ENCODE results near the gene GFPT1.
"Not testable (repeated sequence)": the region's sequence is repeated elsewhere in the genome, so short reads cannot be mapped to it uniquely, and the experiment has no call there.

Gene GFPT1

GRCh38 chr2:69382547-69382946 is 4.5 kb downstream of the GFPT1 start:
- no peak for DNase-seq

GRCh38 chr2:69381337-69381737 is 5.7 kb downstream of the GFPT1 start:
- no peak for DNase-seq

- no peak for DNase-seq
These were observed 6.7 kb downstream of the GFPT1 start for GRCh38 chr2:69380072-69380917.

GRCh38 chr2:69376403-69376802 is 10.6 kb downstream of the GFPT1 start:
- no peak for DNase-seq

GRCh38 chr2:69375494-69376353 is 11.3 kb downstream of the GFPT1 start:
- no peak for DNase-seq

- DNase-seq: no peak
These were observed 14.3 kb downstream of the GFPT1 start for GRCh38 chr2:69372767-69373166.

GRCh38 chr2:69369802-69370201 is 17.2 kb downstream of the GFPT1 start:
- no peak for DNase-seq

GRCh38 chr2:69368588-69368987 is 18.4 kb downstream of the GFPT1 start:
- no peak for DNase-seq

GRCh38 chr2:69359371-69359770 is 27.7 kb downstream of the GFPT1 start:
- DNase-seq: no peak

GRCh38 chr2:69358914-69359313 is 28.1 kb downstream of the GFPT1 start:
- DNase-seq: no peak

GRCh38 chr2:69356471-69356870 is 30.6 kb downstream of the GFPT1 start:
- no peak for DNase-seq

- DNase-seq: not testable (repeated sequence)
These were observed 32.1 kb downstream of the GFPT1 start for GRCh38 chr2:69354976-69355375.

GRCh38 chr2:69353360-69353759 is 33.7 kb downstream of the GFPT1 start:
- DNase-seq: no peak

GRCh38 chr2:69348781-69349180 is 38.2 kb downstream of the GFPT1 start:
- no peak for DNase-seq

- no peak for DNase-seq
These were observed 41.6 kb downstream of the GFPT1 start for GRCh38 chr2:69345434-69345833.

- DNase-seq: no peak
These were observed 42.7 kb downstream of the GFPT1 start for GRCh38 chr2:69344305-69344704.

- no peak for DNase-seq
These were observed 46.8 kb downstream of the GFPT1 start for GRCh38 chr2:69340101-69340775.

GRCh38 chr2:69335311-69335710 is 51.7 kb downstream of the GFPT1 start:
- DNase-seq: no peak

GRCh38 chr2:69333352-69333751 is 53.7 kb downstream of the GFPT1 start:
- no peak for DNase-seq

GRCh38 chr2:69330781-69331180 is 56.2 kb downstream of the GFPT1 start:
- no peak for DNase-seq

GRCh38 chr2:69322631-69323030 is 64.4 kb downstream of the GFPT1 start:
- no peak for DNase-seq

GRCh38 chr2:69316550-69316949 is 70.5 kb downstream of the GFPT1 start:
- DNase-seq: no peak

GRCh38 chr2:69315160-69315761 is 71.8 kb downstream of the GFPT1 start:
- no peak for DNase-seq
